ENCODE data around the gene MYO10.

MYO10 gene

DNA sequence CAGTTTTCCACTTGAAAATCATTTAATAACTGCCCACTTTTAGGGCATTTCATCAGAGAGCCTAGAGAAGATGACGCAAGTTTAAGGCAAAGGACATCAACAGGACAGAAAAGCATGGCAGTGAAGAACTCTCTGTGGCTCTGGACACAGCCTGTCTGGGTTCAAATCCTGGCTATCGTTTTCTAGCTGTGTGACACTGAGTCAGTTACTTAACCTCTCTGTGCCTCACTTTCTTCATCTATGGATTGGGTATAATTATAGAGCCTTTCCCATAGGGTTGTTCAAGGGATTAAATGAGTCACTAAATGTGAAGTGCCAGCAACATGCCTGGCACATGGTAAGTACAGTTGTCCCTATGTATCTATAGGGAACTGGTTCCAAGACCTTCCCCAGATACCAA, 6.7 kb downstream of the MYO10 start:
- no peak for DNase-seq
- H3K4me2 ChIP-seq (ENCODE audit: insufficient read depth, low read length): no peak overlapping the region
- H2AFZ ChIP-seq (ENCODE audit: low read depth, low read length): no peak overlapping the region
- no peak overlapping the region for H3K9ac ChIP-seq (ENCODE audit: low read depth, low read length)
- TF ChIP-seq, protein P1, sequence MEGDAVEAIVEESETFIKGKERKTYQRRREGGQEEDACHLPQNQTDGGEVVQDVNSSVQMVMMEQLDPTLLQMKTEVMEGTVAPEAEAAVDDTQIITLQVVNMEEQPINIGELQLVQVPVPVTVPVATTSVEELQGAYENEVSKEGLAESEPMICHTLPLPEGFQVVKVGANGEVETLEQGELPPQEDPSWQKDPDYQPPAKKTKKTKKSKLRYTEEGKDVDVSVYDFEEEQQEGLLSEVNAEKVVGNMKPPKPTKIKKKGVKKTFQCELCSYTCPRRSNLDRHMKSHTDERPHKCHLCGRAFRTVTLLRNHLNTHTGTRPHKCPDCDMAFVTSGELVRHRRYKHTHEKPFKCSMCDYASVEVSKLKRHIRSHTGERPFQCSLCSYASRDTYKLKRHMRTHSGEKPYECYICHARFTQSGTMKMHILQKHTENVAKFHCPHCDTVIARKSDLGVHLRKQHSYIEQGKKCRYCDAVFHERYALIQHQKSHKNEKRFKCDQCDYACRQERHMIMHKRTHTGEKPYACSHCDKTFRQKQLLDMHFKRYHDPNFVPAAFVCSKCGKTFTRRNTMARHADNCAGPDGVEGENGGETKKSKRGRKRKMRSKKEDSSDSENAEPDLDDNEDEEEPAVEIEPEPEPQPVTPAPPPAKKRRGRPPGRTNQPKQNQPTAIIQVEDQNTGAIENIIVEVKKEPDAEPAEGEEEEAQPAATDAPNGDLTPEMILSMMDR (IDR thresholded peaks at IDR 0.05; ENCODE audit: borderline replicate concordance, extremely low read depth, low read length, poor library complexity, severe bottlenecking): no peak
- TF ChIP-seq EZH2 (IDR thresholded peaks at IDR 0.05; ENCODE audit: borderline replicate concordance, low read depth, low read length, severe bottlenecking): no peak
- H3K36me3 ChIP-seq (ENCODE audit: insufficient read depth, low read length): no peaks in the 10 kb centered on the region
- H3K27me3 ChIP-seq (ENCODE audit: insufficient read depth, low read length, poor library complexity): no peaks in the 10 kb centered on the region
- no peak for ATAC-seq (ENCODE audit: insufficient read depth, low read depth)
- no peaks in the 10 kb centered on the region for H3K4me1 ChIP-seq (ENCODE audit: insufficient read depth, low read length)
- H3K4me3 ChIP-seq (ENCODE audit: low read depth in 1 of 2, low read length in 2 of 2): no peak overlapping the region
- H3K79me2 ChIP-seq (ENCODE audit: insufficient read depth, low read length): no peaks in the 10 kb centered on the region
- H3K9me3 ChIP-seq (ENCODE audit: insufficient read depth, low read length, severe bottlenecking): no peaks in the 10 kb centered on the region
- H3K27ac ChIP-seq (ENCODE audit: low read length): no peak overlapping the region
- H4K20me1 ChIP-seq (ENCODE audit: insufficient read depth, low read length): no peaks in the 10 kb centered on the region

DNA sequence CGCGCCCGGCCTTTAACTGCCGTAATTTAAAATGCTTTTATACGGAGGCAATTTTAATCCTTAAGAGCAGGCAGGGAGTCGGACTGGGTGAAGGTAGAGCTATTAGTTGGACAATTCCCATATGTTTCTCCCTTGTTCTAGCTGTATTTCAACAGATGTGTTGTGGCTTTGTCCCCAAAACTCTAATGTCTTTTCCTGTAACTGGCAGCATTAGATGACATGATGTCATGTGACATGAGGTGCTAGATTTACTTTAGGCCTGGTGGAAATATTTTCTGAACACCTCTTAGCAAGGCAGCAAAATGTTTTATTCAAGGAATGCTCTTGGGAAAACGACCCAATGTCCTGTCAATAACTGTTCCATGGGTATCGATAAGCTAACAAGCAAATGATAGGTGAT, 8.5 kb downstream of the MYO10 start:
- H3K4me2 ChIP-seq (ENCODE audit: insufficient read depth, low read length): no peak overlapping the region
- H3K36me3 ChIP-seq (ENCODE audit: insufficient read depth, low read length): no peaks in the 10 kb centered on the region
- H4K20me1 ChIP-seq (ENCODE audit: insufficient read depth, low read length): no peaks in the 10 kb centered on the region
- DNase-seq (no peak), ATAC-seq (ENCODE audit: insufficient read depth, low read depth) (no peak)
- H3K27me3 ChIP-seq (ENCODE audit: insufficient read depth, low read length, poor library complexity): no peaks in the 10 kb centered on the region
- no peak overlapping the region for H3K27ac ChIP-seq (ENCODE audit: low read length)
- H3K79me2 ChIP-seq (ENCODE audit: insufficient read depth, low read length): no peaks in the 10 kb centered on the region
- H3K4me1 ChIP-seq (ENCODE audit: insufficient read depth, low read length): no peaks in the 10 kb centered on the region
- no peak overlapping the region for H3K4me3 ChIP-seq (ENCODE audit: low read depth in 1 of 2, low read length in 2 of 2)
- TF ChIP-seq, protein P1 (IDR thresholded peaks at IDR 0.05; ENCODE audit: borderline replicate concordance, extremely low read depth, low read length, poor library complexity, severe bottlenecking): no peak
- no peak for TF ChIP-seq EZH2 (IDR thresholded peaks at IDR 0.05; ENCODE audit: borderline replicate concordance, low read depth, low read length, severe bottlenecking)
- H3K9ac ChIP-seq (ENCODE audit: low read depth, low read length): no peak overlapping the region
- no peak overlapping the region for H2AFZ ChIP-seq (ENCODE audit: low read depth, low read length)
- H3K9me3 ChIP-seq (ENCODE audit: insufficient read depth, low read length, severe bottlenecking): no peaks in the 10 kb centered on the region

- DNase-seq: no peak
- Histone ChIP-seq H3K9ac (ENCODE audit: low read depth, low read length) (no peak overlapping the region), H4K20me1 (ENCODE audit: insufficient read depth, low read length) (no peaks in the 10 kb centered on the region), H3K9me3 (ENCODE audit: insufficient read depth, low read length, severe bottlenecking) (no peaks in the 10 kb centered on the region), H3K4me2 (ENCODE audit: insufficient read depth, low read length) (no peak overlapping the region), H2AFZ (ENCODE audit: low read depth, low read length) (no peak overlapping the region), H3K79me2 (ENCODE audit: insufficient read depth, low read length) (no peaks in the 10 kb centered on the region), H3K27ac (ENCODE audit: low read length) (no peak overlapping the region), H3K36me3 (ENCODE audit: insufficient read depth, low read length) (no peaks in the 10 kb centered on the region), H3K4me3 (ENCODE audit: low read depth in 1 of 2, low read length in 2 of 2) (no peak overlapping the region), H3K27me3 (ENCODE audit: insufficient read depth, low read length, poor library complexity) (no peaks in the 10 kb centered on the region), H3K4me1 (ENCODE audit: insufficient read depth, low read length) (no peaks in the 10 kb centered on the region)
- no peak for ATAC-seq (ENCODE audit: insufficient read depth, low read depth)
- TF ChIP-seq EZH2 (IDR thresholded peaks at IDR 0.05; ENCODE audit: borderline replicate concordance, low read depth, low read length, severe bottlenecking): no peak
- TF ChIP-seq, protein P1 (IDR thresholded peaks at IDR 0.05; ENCODE audit: borderline replicate concordance, extremely low read depth, low read length, poor library complexity, severe bottlenecking): no peak
Observed at GRCh38 chr5:16926417-16926816, 9.7 kb downstream of the MYO10 start.

- Histone ChIP-seq H3K4me2 (ENCODE audit: insufficient read depth, low read length) (no peak overlapping the region), H3K9me3 (ENCODE audit: insufficient read depth, low read length, severe bottlenecking) (no peaks in the 10 kb centered on the region), H4K20me1 (ENCODE audit: insufficient read depth, low read length) (no peaks in the 10 kb centered on the region), H2AFZ (ENCODE audit: low read depth, low read length) (no peak overlapping the region), H3K4me1 (ENCODE audit: insufficient read depth, low read length) (no peaks in the 10 kb centered on the region), H3K4me3 (ENCODE audit: low read depth in 1 of 2, low read length in 2 of 2) (no peak overlapping the region), H3K27me3 (ENCODE audit: insufficient read depth, low read length, poor library complexity) (no peaks in the 10 kb centered on the region), H3K9ac (ENCODE audit: low read depth, low read length) (no peak overlapping the region), H3K79me2 (ENCODE audit: insufficient read depth, low read length) (no peaks in the 10 kb centered on the region), H3K27ac (ENCODE audit: low read length) (no peak overlapping the region), H3K36me3 (ENCODE audit: insufficient read depth, low read length) (no peaks in the 10 kb centered on the region)
- no peak for TF ChIP-seq EZH2 (IDR thresholded peaks at IDR 0.05; ENCODE audit: borderline replicate concordance, low read depth, low read length, severe bottlenecking)
- TF ChIP-seq, protein P1 (IDR thresholded peaks at IDR 0.05; ENCODE audit: borderline replicate concordance, extremely low read depth, low read length, poor library complexity, severe bottlenecking): no peak
- no peak for ATAC-seq (ENCODE audit: insufficient read depth, low read depth)
- DNase-seq: no peak
Observed at GRCh38 chr5:16924206-16924605, 11.9 kb downstream of the MYO10 start.
